ENCODE results near the gene TMEM147.

GRCh38 chr19:35562776-35563175 is 17.4 kb downstream of the TMEM147 start:
- no peak for TF ChIP-seq RAD21 (conservative IDR thresholded peaks at IDR 0.05 in 1 of 2, IDR thresholded peaks at IDR 0.05 in 1 of 2)
- no peak for TF ChIP-seq CTCF (IDR thresholded peaks at IDR 0.05)
- no peak for TF ChIP-seq SMC3 (IDR thresholded peaks at IDR 0.05)
- TF ChIP-seq MYC (IDR thresholded peaks at IDR 0.05; ENCODE audit: borderline replicate concordance, low read length), result no peak
- TF ChIP-seq HDAC2 (IDR thresholded peaks at IDR 0.05), result no peak
- TF ChIP-seq PBX3 (IDR thresholded peaks at IDR 0.05), result no peak
- no peak for TF ChIP-seq BHLHE40 (IDR thresholded peaks at IDR 0.05; ENCODE audit: low read depth, low read length)
- no peak for TF ChIP-seq CHD4 (IDR thresholded peaks at IDR 0.05; ENCODE audit: borderline replicate concordance)
- no peak for TF ChIP-seq RNF2 (IDR thresholded peaks at IDR 0.05; ENCODE audit: borderline replicate concordance, low read depth)
- no peak for TF ChIP-seq MAX (IDR thresholded peaks at IDR 0.05)
- no peak for TF ChIP-seq FOSB (CRISPR knock-in tag; IDR thresholded peaks at IDR 0.05)
- no peak for TF ChIP-seq POLR2A (IDR thresholded peaks at IDR 0.05; ENCODE audit: low read length)
- no peak for TF ChIP-seq EHF (CRISPR knock-in tag; IDR thresholded peaks at IDR 0.05)
- TF ChIP-seq CBX8 (IDR thresholded peaks at IDR 0.05), result no peak
